Mucosa of descending colon (tissue), 3 donors: ENCODE data around the gene GLS. TPM values are rescaled to one million over a fixed set of nuclear protein-coding genes. Genes with fewer than 3 reads are reported as not detected.

Experiments
- ATAC-seq: fragments of 200-7000 bp; cut with Tn5 transposase; one replicate; pipeline ENCODE4 v1.9.1; 2020; ENCODE audit warnings: mild to moderate bottlenecking, moderate library complexity
- DNase-seq, 3 donors: peaks; one replicate each; pipeline ENCODE4 v3.0.0-alpha.2; 2020
- H3K36me3 ChIP-seq: fragments of 200-600 bp; one replicate; pipeline ENCODE4 v1.8.0; 2021; ENCODE audit warnings: low read depth, mild to moderate bottlenecking
- H3K4me1 ChIP-seq: fragments of 200-600 bp; one replicate; pipeline ENCODE4 v1.8.0; 2021; ENCODE audit warnings: low read depth, mild to moderate bottlenecking
- H3K4me3 ChIP-seq: fragments of 200-600 bp; one replicate; pipeline ENCODE4 v1.8.0; 2021; ENCODE audit warnings: mild to moderate bottlenecking
- H3K9me3 ChIP-seq: fragments of 200-600 bp; one replicate; pipeline ENCODE4 v1.8.0; 2021; ENCODE audit warnings: mild to moderate bottlenecking
- CTCF ChIP-seq: fragments of 200-600 bp; IDR thresholded peaks from one replicate; pipeline ENCODE4 v1.8.0; 2022; ENCODE audit warnings: antibody characterized with exemption, mild to moderate bottlenecking
- intact Hi-C, 2 donors: fragments of 100-400 bp; cut with DNase I in 1 of 2; cut with micrococcal nuclease in 1 of 2; formaldehyde crosslinking; loops; one replicate each; pipeline versions ENCODE4 v1.11.0 to v1.11.1; 2022; cut with DNase I, micrococcal nuclease
- total RNA-seq, 3 donors: library from RNA; stranded (reverse); fragmentation: NEBNext Ultra II Directional in 2 of 3; extraction: Animal tissue kit (Norgen Biotek cat#: 25700) in 2 of 3; gene quantifications; one replicate each; pipeline versions ENCODE4 v1.2.1 to v1.2.4, GENCODE V29; 2021 to 2023
- donor health status: DM: no; HTN: no; CAD: no; lungs with moderate emphysema.
- donor health status: DM: no; HTN: no; CAD: no.
- donor health status: DM: no; HTN: yes; CAD: no.

GLS gene
- total RNA-seq, 3 donors from 2014 or later: 49.8 to 91.9 (median 77.0) TPM

GRCh38 chr2:191012346-191012745 lies 131.7 kb downstream of the GLS start:
- DNase-seq (no peak), ATAC-seq (no peak)
- Histone ChIP-seq H3K36me3 (peaks cover 3% of the 10 kb centered on the region), H3K4me3 (no peak overlapping the region), H3K9me3 (no peaks in the 10 kb centered on the region), H3K4me1 (peaks cover 9% of the 10 kb centered on the region)
- no peak for TF ChIP-seq CTCF
- intact Hi-C loops: no loop called here

DNA sequence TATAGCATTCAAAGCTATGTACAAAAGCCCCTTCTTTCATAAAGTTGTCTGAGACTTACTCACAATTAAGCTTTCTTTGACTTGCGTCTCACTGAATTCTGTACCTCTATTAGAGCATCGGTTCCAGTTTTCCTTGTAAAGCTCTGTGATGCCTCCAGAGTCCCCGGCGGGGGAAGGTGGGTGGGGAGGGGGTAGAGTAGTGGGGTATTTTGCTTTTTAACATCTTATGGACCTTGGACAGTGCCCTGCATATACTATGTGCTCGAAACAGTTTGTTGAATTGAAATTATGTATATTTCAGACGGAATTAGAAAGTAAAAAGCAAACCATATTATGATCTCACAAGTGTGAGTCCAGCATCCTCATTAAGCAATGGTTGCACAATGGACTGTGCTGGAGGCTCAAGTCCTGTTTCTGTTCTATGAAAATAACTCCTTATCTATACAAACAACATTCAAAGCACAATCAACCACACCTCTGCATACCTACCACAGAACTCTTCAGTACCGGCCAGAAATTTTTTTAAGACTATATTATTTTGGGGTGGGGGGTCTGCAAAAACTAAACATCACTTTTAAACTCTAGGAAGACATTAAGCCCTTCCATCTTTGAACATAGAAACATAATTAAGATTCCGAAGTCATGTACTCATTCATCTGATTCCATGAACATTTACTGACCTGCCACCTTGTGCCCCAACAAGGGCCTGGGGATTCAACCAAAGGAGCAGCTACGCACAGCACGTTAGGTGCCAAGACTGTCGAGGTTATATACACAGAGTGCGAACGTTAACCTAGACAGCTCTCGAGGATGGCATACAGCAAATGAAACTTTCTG lies 132.4 kb downstream of the GLS start:
- Histone ChIP-seq H3K9me3 (no peaks in the 10 kb centered on the region), H3K36me3 (no peaks in the 10 kb centered on the region), H3K4me1 (peaks cover 9% of the 10 kb centered on the region), H3K4me3 (peak overlapping the region; percentile 69)
- TF ChIP-seq CTCF: no peak
- ATAC-seq (peak; percentile 15), DNase-seq (peak in 1 of 3 donors; percentile 30)
- intact Hi-C loops: no loop called here

DNA sequence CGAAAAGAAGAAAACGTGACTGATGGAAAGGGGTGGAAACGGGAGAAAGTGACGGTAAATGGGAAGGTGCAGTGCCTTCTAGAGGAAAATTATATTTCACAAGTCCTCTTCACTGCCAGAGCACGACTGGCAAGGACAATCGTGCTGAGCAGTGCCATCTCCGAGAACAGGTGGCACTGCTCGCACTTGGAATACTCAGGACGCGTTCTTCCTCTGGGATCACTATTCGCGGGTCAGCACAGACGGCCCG lies 133.0 kb downstream of the GLS start:
- Histone ChIP-seq H3K36me3 (no peaks in the 10 kb centered on the region), H3K4me3 (peak overlapping the region; percentile 69), H3K9me3 (no peaks in the 10 kb centered on the region), H3K4me1 (peaks cover 9% of the 10 kb centered on the region)
- DNase-seq: no peak
- no peak for TF ChIP-seq CTCF
- no peak for ATAC-seq
- intact Hi-C loops: no loop called here

- Histone ChIP-seq H3K4me3 (peak within 1 kb of the TSS; percentile 69), H3K36me3 (no peaks in the 10 kb centered on the region), H3K4me1 (peaks cover 9% of the 10 kb centered on the region), H3K9me3 (no peaks in the 10 kb centered on the region)
- peak; percentile 17 for TF ChIP-seq CTCF
- peak; percentile 94 to 98 (median 96) for DNase-seq
- ATAC-seq: peak; percentile 98
- intact Hi-C loops: no loop called here
Observed at GRCh38 chr2:191013932-191014652, 133.5 kb downstream of the GLS start, which contains the start of gene STAT1. TSS of gene STAT1 (minus strand) at chr2:191014171. CDS start at chr2:191010003, 4,168 bp downstream.

- H3K4me1 ChIP-seq: peaks cover 9% of the 10 kb centered on the region
- DNase-seq: no peak
- no peaks in the 10 kb centered on the region for H3K36me3 ChIP-seq
- peak overlapping the region; percentile 69 for H3K4me3 ChIP-seq
- no peaks in the 10 kb centered on the region for H3K9me3 ChIP-seq
- no peak for TF ChIP-seq CTCF
- intact Hi-C loops: no loop called here
- peak; percentile 2 for ATAC-seq
Observed at GRCh38 chr2:191014653-191015020, 134.0 kb downstream of the GLS start.

Other genes starting within 250 kb of the GLS start
- 10 to 100 TPM; 23.4 to 55.0 (median 28.9) TPM for gene NAB1, start 231.7 kb upstream of the GLS start, total RNA-seq
- 10 to 100 TPM; 56.5 to 78.6 (median 74.8) TPM for gene STAT1, start 133.3 kb downstream of the GLS start, total RNA-seq